Activated naive CD8-positive, alpha-beta T cell (primary cell): ENCODE measurements around the gene PSMD13.
A peak's percentile ranks its signal among the peaks of the same experiment; 100 is the strongest.
"Not testable (repeated sequence)": the region's sequence is repeated elsewhere in the genome, so short reads cannot be mapped to it uniquely, and the experiment has no call there.

ENCODE experiments used
- H3K27ac Mint-ChIP-seq: one replicate; pipeline ENCODE4 v1.8.0; 2021; ENCODE audit warnings: mixed read lengths
- H3K27me3 Mint-ChIP-seq: one replicate; pipeline ENCODE4 v1.8.0; 2021; ENCODE audit warnings: mixed read lengths
- H3K36me3 Mint-ChIP-seq: one replicate; pipeline ENCODE4 v1.8.0; 2021; ENCODE audit warnings: mixed read lengths
- H3K4me1 Mint-ChIP-seq: one replicate; pipeline ENCODE4 v1.8.0; 2021; ENCODE audit warnings: low read depth, mixed read lengths
- H3K4me3 Mint-ChIP-seq: one replicate; pipeline ENCODE4 v1.8.0; 2021; ENCODE audit warnings: mild to moderate bottlenecking, mixed read lengths
- H3K9me3 Mint-ChIP-seq: one replicate; pipeline ENCODE4 v1.8.0; 2021; ENCODE audit warnings: low read depth, mixed read lengths

Gene PSMD13

GRCh38 chr11:236774-237767 lies at the start of gene PSMD13:
PSMD13 (plus strand) TSS chr11:236976; CDS start chr11:237050, 74 bp downstream.
- H3K4me3 Mint-ChIP-seq, result peak within 1 kb of the TSS; percentile 94
- H3K9me3 Mint-ChIP-seq, result no peaks in the 10 kb centered on the region
- H3K4me1 Mint-ChIP-seq, result peaks cover 56% of the 10 kb centered on the region
- H3K27me3 Mint-ChIP-seq, result no peaks in the 10 kb centered on the region
- peaks cover 9% of the 10 kb centered on the region for H3K36me3 Mint-ChIP-seq
- peak within 1 kb of the TSS; percentile 99 for H3K27ac Mint-ChIP-seq

GRCh38 chr11:189200-189783 lies 47.5 kb upstream of the PSMD13 start:
- not testable (repeated sequence) for H3K27me3 Mint-ChIP-seq, H3K4me1 Mint-ChIP-seq, H3K9me3 Mint-ChIP-seq, H3K36me3 Mint-ChIP-seq, H3K27ac Mint-ChIP-seq, H3K4me3 Mint-ChIP-seq

GRCh38 chr11:189843-190311 lies 46.9 kb upstream of the PSMD13 start:
- H3K9me3 Mint-ChIP-seq, H3K27me3 Mint-ChIP-seq, H3K4me3 Mint-ChIP-seq: not testable (repeated sequence)

DNA sequence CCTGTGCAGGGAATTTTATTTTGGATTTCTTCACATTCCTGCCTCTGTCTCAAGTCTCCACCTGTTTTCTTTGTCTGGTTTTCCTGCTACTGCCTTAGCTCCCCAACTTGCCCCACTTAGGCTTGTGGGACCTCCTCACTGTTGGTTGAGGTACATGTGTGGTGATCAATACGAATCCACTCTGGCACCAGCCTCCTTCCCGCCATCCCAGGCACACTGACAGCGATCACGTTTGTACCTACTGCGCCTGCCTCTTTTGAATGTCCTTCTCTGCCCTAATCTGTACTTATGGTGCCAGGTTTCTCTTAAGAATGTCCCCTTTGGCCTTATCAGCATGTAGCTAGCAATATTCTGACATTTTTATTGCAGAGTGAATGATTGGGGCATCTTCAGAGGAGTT lies 46.2 kb upstream of the PSMD13 start:
- not testable (repeated sequence) for H3K27me3 Mint-ChIP-seq, H3K4me3 Mint-ChIP-seq, H3K27ac Mint-ChIP-seq, H3K9me3 Mint-ChIP-seq, H3K4me1 Mint-ChIP-seq, H3K36me3 Mint-ChIP-seq

More at GRCh38 chr11:189843-190311, 46.9 kb upstream of the PSMD13 start:
- not testable (repeated sequence) for H3K27ac Mint-ChIP-seq, H3K4me1 Mint-ChIP-seq, H3K36me3 Mint-ChIP-seq

GRCh38 chr11:191490-192478 lies 45.0 kb upstream of the PSMD13 start:
- H3K27ac Mint-ChIP-seq, result peak overlapping the region; percentile 34
- H3K4me1 Mint-ChIP-seq, H3K27me3 Mint-ChIP-seq, H3K9me3 Mint-ChIP-seq, H3K36me3 Mint-ChIP-seq: not testable (repeated sequence)
- H3K4me3 Mint-ChIP-seq, result peak overlapping the region; percentile 23

DNA sequence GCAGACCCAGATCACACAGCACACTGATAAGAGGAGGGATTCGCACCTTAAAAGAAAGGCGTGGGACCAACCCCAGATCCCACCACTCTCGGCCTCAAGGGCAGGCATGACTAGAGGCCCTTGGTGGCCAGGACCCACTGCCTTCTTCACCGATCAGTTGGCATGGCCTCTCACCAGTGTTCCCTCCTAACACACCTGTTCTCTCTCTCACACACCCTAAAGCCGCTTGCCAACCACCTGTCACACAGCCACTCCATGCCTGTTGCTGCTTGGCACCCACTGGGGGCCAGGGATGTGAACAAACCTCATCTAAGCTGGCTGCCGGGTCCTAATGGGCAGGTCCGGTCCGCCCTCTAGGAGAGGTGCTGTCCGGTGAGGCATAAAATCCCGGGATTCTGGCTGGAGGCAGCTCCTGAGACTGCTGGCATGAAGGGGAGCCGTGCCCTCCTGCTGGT lies 44.1 kb upstream of the PSMD13 start, which contains the start of gene SCGB1C1:
Gene SCGB1C1 (plus strand): TSS at position 405 of the 455 bp plus-strand sequence. CDS start 22 bp downstream, at position 427.
- H3K27me3 Mint-ChIP-seq, H3K4me1 Mint-ChIP-seq, H3K9me3 Mint-ChIP-seq, H3K36me3 Mint-ChIP-seq: not testable (repeated sequence)
- Mint-ChIP-seq H3K27ac (peak within 1 kb of the TSS; percentile 34), H3K4me3 (peak within 1 kb of the TSS; percentile 23)

DNA sequence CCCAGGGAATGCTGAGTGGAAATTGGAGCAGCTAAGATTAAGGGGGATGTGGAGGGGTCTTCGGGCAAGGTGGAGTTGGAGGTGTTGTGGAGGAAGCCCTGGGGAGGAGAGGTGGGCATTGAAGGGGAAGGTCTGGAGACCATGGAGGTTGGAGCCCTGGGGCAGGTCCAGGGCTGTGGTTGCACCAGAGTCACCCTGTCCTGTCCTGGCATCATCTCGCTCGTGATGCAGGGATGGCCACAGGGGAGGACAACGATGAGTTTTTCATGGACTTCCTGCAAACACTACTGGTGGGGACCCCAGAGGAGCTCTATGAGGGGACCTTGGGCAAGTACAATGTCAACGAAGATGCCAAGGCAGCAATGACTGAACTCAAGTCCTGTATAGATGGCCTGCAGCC lies 43.3 kb upstream of the PSMD13 start:
- not testable (repeated sequence) for H3K9me3 Mint-ChIP-seq, H3K27me3 Mint-ChIP-seq, H3K4me3 Mint-ChIP-seq, H3K36me3 Mint-ChIP-seq, H3K27ac Mint-ChIP-seq, H3K4me1 Mint-ChIP-seq

- Mint-ChIP-seq H3K4me1 (peaks cover 12% of the 10 kb centered on the region), H3K9me3 (no peaks in the 10 kb centered on the region), H3K27me3 (no peaks in the 10 kb centered on the region), H3K27ac (no peak overlapping the region), H3K4me3 (no peak overlapping the region), H3K36me3 (no peaks in the 10 kb centered on the region)
These were observed 39.7 kb upstream of the PSMD13 start for GRCh38 chr11:196786-197731.

DNA sequence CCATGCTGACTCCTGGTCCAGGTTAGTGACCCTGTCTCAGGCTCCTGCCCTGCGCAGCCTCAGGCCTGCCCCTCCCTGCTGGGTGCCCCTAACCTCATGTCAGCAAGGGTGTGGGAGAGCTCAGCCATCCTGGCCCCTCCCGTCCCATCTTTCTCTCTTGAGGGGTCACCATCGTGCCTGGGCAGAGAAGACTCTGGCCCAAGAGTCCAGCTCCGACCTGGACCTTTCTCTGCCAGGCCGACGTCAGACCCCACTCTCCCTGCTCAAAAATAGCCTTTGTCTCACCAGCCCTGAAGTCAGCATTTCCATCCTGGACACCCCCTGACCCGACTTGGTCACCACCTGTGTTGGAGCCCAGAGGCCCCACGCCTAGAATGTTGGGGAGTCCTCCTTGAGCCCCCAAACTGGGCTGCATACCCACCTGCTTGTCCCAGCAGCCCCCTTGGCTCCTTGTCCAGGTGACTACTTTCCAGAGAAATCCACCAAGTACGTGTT lies 39.0 kb upstream of the PSMD13 start:
- H3K4me1 Mint-ChIP-seq, result peaks cover 17% of the 10 kb centered on the region
- H3K36me3 Mint-ChIP-seq, result no peaks in the 10 kb centered on the region
- H3K27me3 Mint-ChIP-seq, result no peaks in the 10 kb centered on the region
- H3K27ac Mint-ChIP-seq, result no peak overlapping the region
- H3K9me3 Mint-ChIP-seq, result no peaks in the 10 kb centered on the region
- no peak overlapping the region for H3K4me3 Mint-ChIP-seq

- Mint-ChIP-seq H3K9me3 (no peaks in the 10 kb centered on the region), H3K4me3 (no peak overlapping the region), H3K27ac (no peak overlapping the region), H3K36me3 (no peaks in the 10 kb centered on the region), H3K27me3 (no peaks in the 10 kb centered on the region), H3K4me1 (peaks cover 23% of the 10 kb centered on the region)
These were observed 38.5 kb upstream of the PSMD13 start for GRCh38 chr11:198236-198806.

DNA sequence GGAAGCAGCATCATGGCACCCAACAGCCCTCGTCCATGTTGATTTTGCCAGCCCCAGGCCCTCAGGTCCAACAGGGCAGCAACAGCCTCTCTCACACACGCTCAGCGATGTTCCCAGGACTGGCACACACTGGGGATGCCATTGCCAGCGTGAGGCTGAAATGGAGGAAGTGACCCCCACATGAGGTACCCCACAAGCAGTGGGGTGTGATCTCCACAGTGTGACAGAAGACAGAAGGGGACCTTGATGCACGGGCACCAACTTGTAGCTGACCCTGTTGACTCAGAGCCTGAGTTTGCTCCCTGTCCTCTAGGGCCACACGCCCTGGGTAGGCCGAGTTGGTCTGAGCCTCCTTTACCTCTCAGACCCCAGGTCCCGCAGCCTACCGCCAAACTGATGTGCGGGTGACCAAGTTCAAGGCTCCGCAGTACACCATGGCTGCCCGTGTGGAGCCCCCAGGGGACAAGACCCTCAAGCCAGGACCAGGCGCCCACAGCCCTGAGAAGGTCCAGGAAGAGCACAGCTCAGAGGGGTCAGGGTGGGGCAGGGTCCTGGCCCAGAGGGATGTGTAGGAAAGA lies 37.7 kb upstream of the PSMD13 start:
- Mint-ChIP-seq H3K9me3 (no peaks in the 10 kb centered on the region), H3K4me3 (no peak overlapping the region), H3K36me3 (no peaks in the 10 kb centered on the region), H3K27ac (no peak overlapping the region), H3K27me3 (no peaks in the 10 kb centered on the region), H3K4me1 (peaks cover 30% of the 10 kb centered on the region)

DNA sequence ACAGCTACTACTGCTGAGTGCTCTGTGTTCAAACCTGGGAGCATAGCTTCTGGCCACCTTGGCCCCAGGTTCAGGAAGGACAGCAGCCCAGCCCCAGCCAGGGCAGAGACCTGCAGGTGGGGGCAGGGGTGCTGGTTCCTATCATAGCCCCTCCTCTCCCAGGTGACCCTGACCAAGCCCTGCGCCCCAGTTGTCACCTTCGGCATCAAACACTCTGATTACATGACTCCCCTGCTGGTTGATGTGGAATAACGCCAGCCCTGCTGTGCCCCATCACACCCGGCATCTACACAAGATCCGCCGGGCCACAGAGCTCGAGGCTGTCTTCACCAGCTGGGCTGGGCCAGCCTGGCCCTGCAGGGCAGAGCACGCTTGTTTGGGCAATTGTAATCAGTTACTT lies 37.0 kb upstream of the PSMD13 start:
- Mint-ChIP-seq H3K9me3 (no peaks in the 10 kb centered on the region), H3K27me3 (no peaks in the 10 kb centered on the region), H3K27ac (no peak overlapping the region), H3K4me3 (no peak overlapping the region), H3K36me3 (no peaks in the 10 kb centered on the region), H3K4me1 (peaks cover 34% of the 10 kb centered on the region)
